ENCODE measurements around the gene SLC31A1. TPM values are rescaled to one million over a fixed set of nuclear protein-coding genes. Genes with fewer than 3 reads are reported as not detected.

The SLC31A1 gene
- total RNA-seq, 1 experiment from 2014 or later, result 34.4 TPM

GRCh38 chr9:113176803-113177202, 44.5 kb upstream of the SLC31A1 start:
- Histone ChIP-seq H4K5ac (ENCODE audit: insufficient read length, low read depth, low read length) (no peak overlapping the region), H2AFZ (ENCODE audit: low read length) (no peak overlapping the region), H3K79me1 (ENCODE audit: insufficient read depth, low read depth, low read length, poor library complexity, severe bottlenecking) (no peaks in the 10 kb centered on the region), H2BK120ac (ENCODE audit: low read depth, low read length, poor library complexity, severe bottlenecking) (no peak overlapping the region), H3K79me2 (ENCODE audit: insufficient read depth, low read length) (no peaks in the 10 kb centered on the region), H4K20me1 (ENCODE audit: control insufficient read depth, insufficient read depth, insufficient read length) (no peaks in the 10 kb centered on the region), H3K27ac (ENCODE audit: insufficient read length, low read depth, low read length) (no peak overlapping the region), H3K4ac (ENCODE audit: low read depth, low read length) (no peak overlapping the region), H2BK12ac (ENCODE audit: insufficient read length, low read depth, low read length) (no peak overlapping the region), H3K9ac (ENCODE audit: extremely low read depth, insufficient read length, low read length) (no peak overlapping the region), H3K9me3 (ENCODE audit: control insufficient read depth, low read depth, low read length) (no peaks in the 10 kb centered on the region), H2BK5ac (ENCODE audit: insufficient read length, low read length) (no peak overlapping the region), H3K23ac (ENCODE audit: insufficient read length, low read depth, low read length) (no peak overlapping the region), H3K4me1 (ENCODE audit: insufficient read depth, low read length) (no peaks in the 10 kb centered on the region), H3T11ph (ENCODE audit: low read length) (no peak overlapping the region), H3K27me3 (ENCODE audit: insufficient read depth, low read length) (no peaks in the 10 kb centered on the region), H4K8ac (replicated peaks; ENCODE audit: insufficient read length, low read depth, low read length) (no peak overlapping the region), H3K18ac (ENCODE audit: insufficient read length, low read depth, low read length) (no peak overlapping the region), H4K91ac (ENCODE audit: insufficient read length, low read depth, low read length) (no peak overlapping the region), H3K56ac (ENCODE audit: insufficient read length, low read depth, low read length) (no peak overlapping the region), H2AK5ac (ENCODE audit: insufficient read length, low read length) (no peak overlapping the region), H2BK15ac (ENCODE audit: low read depth, low read length) (no peak overlapping the region), H3K4me2 (ENCODE audit: insufficient read depth, insufficient read length, low read length) (no peak overlapping the region), H3K14ac (ENCODE audit: insufficient read depth, low read length) (no peak overlapping the region), H3K23me2 (ENCODE audit: insufficient read length, low read depth, low read length, poor library complexity, severe bottlenecking) (no peaks in the 10 kb centered on the region), H2BK20ac (ENCODE audit: low read depth, low read length, poor library complexity, severe bottlenecking) (no peak overlapping the region)
- Mint-ChIP-seq H3K4me1 (no peaks in the 10 kb centered on the region), H3K27ac (no peak overlapping the region), H3K36me3 (ENCODE audit: insufficient read depth in 1 of 3, low read depth in 3 of 3) (peaks cover 21 to 67% (median 49%) of the 10 kb centered on the region in 3 experiments; a peak in 6 of 7 replicates), H3K9me3 (no peaks in the 10 kb centered on the region; a peak in 1 of 5 replicates), H3K27me3 (ENCODE audit: low read depth) (no peaks in the 10 kb centered on the region), H3K4me3 (no peak overlapping the region)
- TF ChIP-seq CTCF (conservative IDR thresholded peaks at IDR 0.05), result no peak
- no CpG with 5 or more reads among the region's 6 CpGs for WGBS (ENCODE audit: extremely low coverage, insufficient read length, low lambda C conversion rate)
- DNase-seq, result no peak

Measured in H9 (cell line).